OCI-M1 (cell line): Measurements from ENCODE around the gene SYNGAP1.
"Not testable (repeated sequence)": the region's sequence is repeated elsewhere in the genome, so short reads cannot be mapped to it uniquely, and the experiment has no call there.

ENCODE experiments used
- DNase-seq: peaks from one replicate; lab custom pipeline; 2025; lab: John Stamatoyannopoulos, UW

Gene SYNGAP1

DNA sequence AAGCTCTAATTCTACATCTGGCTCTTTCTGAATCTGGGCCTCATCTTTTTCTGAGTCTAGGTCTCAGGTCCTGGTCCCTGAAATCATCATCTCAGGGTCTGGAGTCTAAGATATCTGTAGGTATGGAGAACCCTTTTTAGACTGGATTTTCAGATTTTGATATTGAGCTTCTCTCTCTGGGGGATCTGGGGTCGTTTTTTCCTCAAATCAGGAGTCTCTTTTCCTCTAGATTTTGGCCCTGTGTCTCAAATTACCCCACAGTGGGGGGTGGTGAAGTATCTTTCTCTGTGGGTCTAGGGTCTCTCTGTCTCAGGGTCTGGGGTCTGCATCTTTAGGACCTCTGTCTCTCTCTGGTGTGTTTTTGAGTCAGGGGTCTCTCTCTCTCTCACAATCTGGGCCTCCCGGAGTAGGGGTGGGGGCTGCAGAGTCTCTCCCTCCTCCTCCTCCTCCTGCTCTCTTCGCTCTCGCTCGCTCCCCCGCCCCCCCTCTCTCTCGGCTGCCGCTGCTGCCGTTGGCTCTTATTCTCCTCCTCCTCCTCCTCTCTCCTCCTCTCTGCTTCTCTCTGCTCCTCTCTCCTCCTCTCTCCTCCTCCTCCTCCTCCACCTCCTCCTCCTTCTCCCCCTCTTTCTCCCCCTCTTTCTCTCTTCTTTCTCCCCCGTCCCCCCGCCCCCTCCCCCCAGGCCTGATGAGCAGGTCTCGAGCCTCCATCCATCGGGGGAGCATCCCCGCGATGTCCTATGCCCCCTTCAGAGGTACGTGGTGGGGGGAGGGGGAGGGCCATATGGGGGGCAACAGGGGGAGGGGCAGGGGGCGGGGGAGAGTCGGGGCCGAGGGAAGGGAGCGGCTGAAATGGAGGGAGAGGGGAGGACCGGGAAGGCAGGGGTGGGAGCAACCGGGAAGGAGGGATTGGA, at the start of gene SYNGAP1:
Gene SYNGAP1 (plus strand): TSS at position 486 of the 911 bp plus-strand sequence. CDS start 200 bp downstream, at position 686.
- DNase-seq = peak; percentile 84

GRCh38 chr6:33371901-33372300, 48.0 kb upstream of the SYNGAP1 start:
- DNase-seq = not testable (repeated sequence)

GRCh38 chr6:33372526-33373123, 47.2 kb upstream of the SYNGAP1 start:
- DNase-seq = peak; percentile 52

GRCh38 chr6:33373960-33374910, 45.6 kb upstream of the SYNGAP1 start:
- no peak for DNase-seq

- peak; percentile 73 for DNase-seq
Observed at GRCh38 chr6:33375143-33375671, 44.7 kb upstream of the SYNGAP1 start.

GRCh38 chr6:33377171-33377570, 42.7 kb upstream of the SYNGAP1 start:
- DNase-seq = no peak

DNA sequence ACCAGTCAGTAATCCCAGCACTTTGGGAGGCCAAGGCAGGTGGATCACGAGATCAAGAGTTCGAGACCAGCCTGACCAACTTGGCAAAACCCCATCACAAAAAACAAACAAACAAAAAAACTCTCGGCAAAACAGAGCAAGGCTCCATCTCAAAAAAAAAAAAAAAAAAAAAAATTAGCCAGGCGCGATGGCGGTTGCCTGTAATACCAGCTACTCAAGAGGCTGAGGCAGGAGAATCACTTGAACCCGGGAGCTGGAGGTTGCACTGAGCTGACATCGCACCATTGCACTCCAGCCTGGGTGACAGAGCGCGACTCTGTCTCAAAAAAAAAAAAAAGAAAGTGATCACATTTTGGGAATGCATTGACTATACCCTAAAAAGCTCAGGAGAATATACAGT, 40.7 kb upstream of the SYNGAP1 start:
- DNase-seq = not testable (repeated sequence)

DNA sequence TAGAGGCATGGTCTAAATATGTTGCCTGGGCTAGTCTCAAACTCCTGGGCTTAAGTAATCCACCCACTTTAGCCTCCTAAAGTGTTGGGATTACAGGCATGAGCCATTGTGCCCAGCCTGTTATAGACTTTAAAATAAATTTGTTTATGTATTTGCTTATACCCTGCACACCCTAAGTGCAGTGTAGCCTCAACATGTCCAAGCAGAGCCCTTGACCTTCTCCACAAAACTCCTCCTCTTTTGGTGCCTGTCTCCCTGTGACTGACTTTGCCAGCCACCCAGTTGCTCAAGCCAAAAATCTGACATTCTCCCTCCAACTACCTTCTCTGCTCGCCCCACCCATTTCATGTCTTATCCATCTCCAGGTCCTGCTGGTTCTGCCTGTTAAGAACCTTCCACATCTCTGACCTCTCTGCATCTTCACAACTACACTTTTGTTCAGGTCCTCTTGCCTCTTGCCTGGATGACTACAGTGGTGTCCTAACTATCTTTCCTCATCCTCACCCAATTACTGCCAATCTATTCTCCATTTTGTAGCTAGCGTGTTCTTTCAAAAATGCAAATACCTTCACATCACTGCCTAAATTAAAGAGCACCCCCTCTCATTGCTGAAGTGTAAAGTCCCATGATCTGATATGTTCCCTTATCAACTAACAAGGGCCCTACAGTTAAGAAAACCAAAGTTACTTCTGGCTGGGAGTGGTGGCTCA, 39.4 kb upstream of the SYNGAP1 start:
- DNase-seq = peak; percentile 65

DNA sequence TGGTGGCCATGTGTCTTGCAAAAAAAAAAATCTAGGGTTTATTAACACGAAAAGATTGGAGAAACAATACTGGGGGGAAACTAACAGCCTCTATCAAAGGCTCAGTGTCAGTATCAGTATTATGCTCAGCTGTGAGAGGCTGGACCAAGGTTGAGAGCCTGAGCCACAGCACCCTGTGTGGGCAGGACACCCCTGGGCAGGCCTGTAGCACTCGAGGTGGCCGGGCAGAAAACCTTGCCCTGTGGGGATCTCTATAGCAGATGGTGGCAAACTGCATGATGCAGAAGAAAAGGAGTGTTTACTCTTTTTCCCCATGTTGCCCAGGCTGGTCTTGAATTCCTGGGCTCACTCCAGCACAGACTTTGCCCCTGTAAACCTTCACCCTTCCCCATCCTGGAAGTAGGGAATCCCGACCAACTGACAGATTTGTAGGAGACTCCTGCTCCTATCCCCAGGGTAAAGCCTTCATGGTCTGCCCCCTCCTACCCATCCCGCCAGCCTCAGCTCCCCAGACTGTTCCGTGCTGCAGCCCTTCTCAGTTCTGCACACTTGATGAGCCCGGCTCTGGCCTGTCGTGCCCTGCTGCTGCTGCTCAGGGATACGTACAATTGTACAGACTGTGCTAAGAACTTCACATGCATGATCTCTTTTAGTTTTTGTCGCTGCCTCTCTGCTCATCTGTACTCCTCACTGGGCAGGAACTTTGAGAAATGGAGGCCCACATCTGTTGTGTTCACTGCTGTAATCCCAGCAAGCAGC, 36.3 kb upstream of the SYNGAP1 start:
- no peak for DNase-seq

- no peak for DNase-seq
Observed at GRCh38 chr6:33384581-33385020, 35.3 kb upstream of the SYNGAP1 start.

GRCh38 chr6:33390173-33390572, 29.7 kb upstream of the SYNGAP1 start:
- no peak for DNase-seq

DNA sequence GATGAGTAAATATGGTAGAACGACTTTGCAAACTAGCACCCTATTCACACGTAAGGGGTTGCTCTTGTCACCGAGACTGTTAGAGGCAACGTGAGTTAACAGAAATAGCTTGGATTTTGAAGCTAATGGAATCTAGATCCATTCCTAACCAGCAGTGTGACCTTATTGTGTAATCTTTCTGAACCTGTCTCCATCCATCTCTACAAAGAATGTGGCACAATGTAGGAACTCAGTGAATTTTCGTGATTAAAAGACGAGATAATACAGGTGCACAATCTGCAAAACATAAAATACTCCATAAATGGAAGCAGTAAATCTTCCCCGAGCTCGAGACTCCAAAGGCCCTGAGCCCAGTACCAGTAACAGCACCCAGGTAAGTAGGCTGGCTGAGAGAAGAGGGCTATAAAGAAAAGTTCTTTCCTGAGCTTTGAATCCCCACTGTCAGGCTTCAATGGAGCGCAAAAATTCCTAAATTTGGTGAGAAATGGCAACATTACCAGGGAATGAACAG, 29.0 kb upstream of the SYNGAP1 start:
- DNase-seq = no peak

DNA sequence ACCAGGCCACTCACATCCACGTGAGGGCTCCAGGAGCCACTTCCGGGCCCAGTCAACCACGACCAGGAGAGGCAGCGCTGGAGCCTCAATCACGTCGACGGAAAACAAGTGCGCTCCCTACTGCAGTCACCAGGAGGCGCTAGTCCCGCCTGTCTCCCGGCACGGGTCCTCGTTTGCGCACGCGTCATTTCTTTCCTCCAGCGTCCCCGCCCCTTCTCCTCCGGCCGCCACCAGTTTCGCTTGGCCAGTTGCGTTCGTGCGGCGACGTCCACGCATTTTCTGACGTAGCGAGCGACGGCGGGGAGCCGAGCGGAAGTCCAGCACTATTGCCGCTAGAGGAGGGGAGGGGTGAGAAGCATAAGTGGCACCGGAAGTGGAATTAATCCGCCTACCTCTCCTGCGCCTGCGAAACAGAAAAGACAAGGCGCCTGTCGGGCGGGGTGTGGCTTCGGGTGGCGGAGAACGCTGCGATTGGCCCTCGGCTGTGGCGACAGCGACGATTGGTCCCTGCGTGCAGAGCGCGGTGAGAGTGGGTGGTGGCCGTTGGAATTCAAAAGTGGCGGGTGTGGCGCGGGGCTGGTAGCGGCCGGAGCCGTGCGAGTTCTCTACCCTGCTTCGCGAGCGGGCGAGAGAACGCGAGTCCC, 28.5 kb upstream of the SYNGAP1 start, which contains the start of gene KIFC1:
Gene KIFC1 (plus strand): TSS at position 546 of the 644 bp plus-strand sequence. CDS start 163 bp downstream, outside the sequence.
- DNase-seq = peak; percentile 100

DNA sequence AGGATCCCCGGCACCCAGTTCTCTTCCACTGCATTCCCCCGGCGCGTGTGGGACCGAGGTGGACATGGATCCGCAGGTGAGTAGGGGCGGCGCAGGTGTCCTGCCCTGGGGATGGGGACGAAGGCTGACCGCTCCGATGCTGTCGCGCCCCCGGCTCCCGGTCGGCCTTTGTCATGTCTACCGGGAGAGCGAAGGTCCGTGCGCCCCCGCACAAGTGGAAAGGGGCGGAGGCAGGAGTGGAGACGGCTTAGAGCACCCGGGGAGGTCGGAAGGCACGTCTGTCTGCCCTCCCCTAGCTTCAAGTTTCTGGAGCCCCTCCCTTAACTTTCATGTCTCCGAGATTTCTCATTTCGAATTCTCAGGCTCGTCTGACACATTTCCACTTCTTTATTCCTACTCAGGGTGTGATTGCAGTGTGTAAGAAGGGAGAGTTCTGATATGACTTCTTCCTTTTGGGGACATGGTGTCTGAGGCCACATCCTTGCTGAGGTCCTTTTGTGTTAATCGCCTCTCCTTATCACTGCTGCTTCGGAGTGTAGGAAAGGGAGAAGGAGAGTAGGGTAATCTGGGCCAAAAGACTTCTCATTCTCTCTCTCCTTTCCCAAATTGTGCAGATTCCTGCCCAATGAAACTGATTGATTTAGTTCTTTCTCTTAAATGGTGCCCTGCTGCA, 27.8 kb upstream of the SYNGAP1 start:
- peak; percentile 60 for DNase-seq

- DNase-seq = no peak
Observed at GRCh38 chr6:33392595-33392948, 27.3 kb upstream of the SYNGAP1 start.

DNA sequence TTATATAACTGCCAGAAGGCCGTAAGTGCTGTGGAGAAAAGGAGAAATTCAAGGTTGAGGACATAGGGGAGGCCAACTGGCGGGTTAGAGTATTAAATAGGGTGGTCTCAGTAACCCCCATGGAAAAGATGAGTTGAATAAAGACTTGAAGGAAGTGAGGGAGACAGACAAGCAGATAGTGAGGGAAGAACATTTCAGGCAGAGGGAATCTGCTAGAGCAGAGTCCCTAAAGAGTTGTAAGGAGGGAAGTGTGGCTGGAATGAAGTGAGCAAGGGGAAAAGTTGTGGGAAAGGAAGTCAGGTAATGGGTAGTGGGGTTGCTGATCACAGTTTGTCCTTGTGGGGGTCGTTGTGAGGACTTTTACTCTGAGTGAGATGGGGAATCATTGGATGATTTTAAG, 26.9 kb upstream of the SYNGAP1 start:
- no peak for DNase-seq

- no peak for DNase-seq
Observed at GRCh38 chr6:33397541-33397940, 22.3 kb upstream of the SYNGAP1 start.

- not testable (repeated sequence) for DNase-seq
Observed at GRCh38 chr6:33398601-33399000, 21.3 kb upstream of the SYNGAP1 start.

DNA sequence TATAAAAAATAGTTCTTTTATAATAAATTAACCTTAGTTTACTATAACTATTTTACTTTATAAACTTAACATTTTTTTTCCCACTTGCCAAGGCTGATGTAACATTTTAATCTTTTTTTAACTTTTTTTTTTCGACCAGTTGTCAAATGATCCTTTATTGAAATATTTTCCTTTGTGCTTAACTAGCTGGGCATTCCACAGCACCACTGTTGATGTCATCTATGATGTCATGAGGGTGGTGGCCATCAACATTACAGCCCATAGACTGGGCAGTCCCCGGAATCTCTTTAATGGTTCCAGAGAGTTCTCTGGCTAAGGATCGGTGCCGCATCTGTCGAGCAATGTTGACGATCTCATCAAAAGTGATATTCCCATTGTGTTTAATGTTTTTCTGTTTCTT, 20.0 kb upstream of the SYNGAP1 start:
- DNase-seq = not testable (repeated sequence)
